Tibial artery (tissue), 4 donors: Measurements from ENCODE around the gene GBF1.

Source experiments
- DNase-seq, 2 donors: peaks; one replicate each; pipeline ENCODE4 v3.0.0-alpha.2; 2019
- H3K27ac ChIP-seq, 2 donors: fragments of 200-600 bp; sonication (generic) in 1 of 2; 1 replicate in 1 of 2; 2 replicates in 1 of 2; pipeline ENCODE4 v1.5.1; 2018 to 2019; ENCODE audit warnings: mild to moderate bottlenecking in 1 of 2
- H3K27me3 ChIP-seq, 2 donors: fragments of 200-600 bp; sonication (generic) in 1 of 2; one replicate each; pipeline versions ENCODE4 v1.5.1 to v1.6.0; 2016 to 2019
- H3K36me3 ChIP-seq, 3 donors: fragments of 200-600 bp; sonication (generic) in 2 of 3; one replicate each; pipeline ENCODE4 v1.5.1; 2016 to 2019; ENCODE audit warnings: mild to moderate bottlenecking in 2 of 3
- H3K4me1 ChIP-seq, 4 donors: fragments of 200-600 bp; sonication (generic) in 2 of 4; 1 replicate in 3 of 4; 2 replicates in 1 of 4; pipeline ENCODE4 v1.5.1; 2016 to 2019
- H3K4me3 ChIP-seq, 2 donors: fragments of 200-600 bp; sonication (generic) in 1 of 2; 1 replicate in 1 of 2; 2 replicates in 1 of 2; pipeline ENCODE4 v1.5.1; 2018 to 2019; ENCODE audit warnings: mild to moderate bottlenecking in 2 of 2
- H3K9me3 ChIP-seq, 3 donors: fragments of 200-600 bp; sonication (generic) in 1 of 3; one replicate each; pipeline ENCODE4 v1.5.1; 2016 to 2019
- intact Hi-C: fragments of 100-400 bp; cut with DNase I; formaldehyde crosslinking; loops from one replicate; pipeline ENCODE4 v1.15.0; 2023; ENCODE audit warnings: low total_unique reads
- TF ChIP-seq, protein P1 (sequence below), 2 experiments: fragments of 200-600 bp in 1 of 2; fragments of 450-650 bp in 1 of 2; IDR thresholded peaks; one replicate each; pipeline ENCODE4 v1.5.1; 2017 to 2019; ENCODE audit warnings: antibody characterized with exemption in 2 of 2, mild to moderate bottlenecking in 1 of 2, moderate library complexity in 1 of 2

GBF1 gene

DNA sequence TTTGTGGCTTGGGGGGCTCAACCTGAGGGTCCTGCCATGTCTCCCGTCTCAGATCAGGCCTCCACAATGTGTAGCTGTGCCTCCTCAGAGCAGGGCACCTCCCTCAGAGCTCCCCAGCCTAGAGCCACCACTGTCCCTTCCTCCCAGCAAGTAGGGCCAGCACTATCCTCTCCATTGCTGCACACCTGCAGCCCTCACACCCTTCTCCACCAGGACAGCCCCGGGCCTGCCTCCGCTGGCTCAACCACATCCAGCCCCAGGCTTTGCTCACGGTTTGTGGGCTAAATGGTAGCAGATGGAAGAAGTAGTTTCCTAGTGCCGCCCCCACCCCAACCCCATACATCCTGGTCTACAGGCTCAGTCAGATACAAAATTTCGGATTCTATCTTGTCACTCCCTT is 160.3 kb downstream of the GBF1 start:
- H3K4me3 ChIP-seq: no peak overlapping the region
- intact Hi-C loops: no loop called here
- H3K27me3 ChIP-seq: peaks cover 0 to 47% of the 10 kb centered on the region in 2 donors
- no peak for DNase-seq
- peaks cover 0 to 20% (median 13%) of the 10 kb centered on the region in 4 donors for H3K4me1 ChIP-seq
- peaks cover 12 to 27% (median 20%) of the 10 kb centered on the region in 3 donors for H3K36me3 ChIP-seq
- H3K9me3 ChIP-seq: no peaks in the 10 kb centered on the region
- H3K27ac ChIP-seq: no peak overlapping the region
- TF ChIP-seq, protein P1, sequence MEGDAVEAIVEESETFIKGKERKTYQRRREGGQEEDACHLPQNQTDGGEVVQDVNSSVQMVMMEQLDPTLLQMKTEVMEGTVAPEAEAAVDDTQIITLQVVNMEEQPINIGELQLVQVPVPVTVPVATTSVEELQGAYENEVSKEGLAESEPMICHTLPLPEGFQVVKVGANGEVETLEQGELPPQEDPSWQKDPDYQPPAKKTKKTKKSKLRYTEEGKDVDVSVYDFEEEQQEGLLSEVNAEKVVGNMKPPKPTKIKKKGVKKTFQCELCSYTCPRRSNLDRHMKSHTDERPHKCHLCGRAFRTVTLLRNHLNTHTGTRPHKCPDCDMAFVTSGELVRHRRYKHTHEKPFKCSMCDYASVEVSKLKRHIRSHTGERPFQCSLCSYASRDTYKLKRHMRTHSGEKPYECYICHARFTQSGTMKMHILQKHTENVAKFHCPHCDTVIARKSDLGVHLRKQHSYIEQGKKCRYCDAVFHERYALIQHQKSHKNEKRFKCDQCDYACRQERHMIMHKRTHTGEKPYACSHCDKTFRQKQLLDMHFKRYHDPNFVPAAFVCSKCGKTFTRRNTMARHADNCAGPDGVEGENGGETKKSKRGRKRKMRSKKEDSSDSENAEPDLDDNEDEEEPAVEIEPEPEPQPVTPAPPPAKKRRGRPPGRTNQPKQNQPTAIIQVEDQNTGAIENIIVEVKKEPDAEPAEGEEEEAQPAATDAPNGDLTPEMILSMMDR (IDR thresholded peaks at IDR 0.05): no peak

GRCh38 chr10:102406815-102407214 is 161.5 kb downstream of the GBF1 start:
- no peak for DNase-seq
- intact Hi-C loops: no loop called here

GRCh38 chr10:102407425-102408130 is 162.2 kb downstream of the GBF1 start:
- intact Hi-C loops: no loop called here
- Histone ChIP-seq H3K27me3 (peaks cover 0 to 66% of the 10 kb centered on the region in 2 donors), H3K27ac (no peak overlapping the region), H3K4me1 (peaks cover 0 to 26% (median 14%) of the 10 kb centered on the region in 4 donors), H3K36me3 (peaks cover 0 to 8% (median 6%) of the 10 kb centered on the region in 3 donors), H3K9me3 (no peaks in the 10 kb centered on the region), H3K4me3 (no peak overlapping the region)
- TF ChIP-seq, protein P1 (IDR thresholded peaks at IDR 0.05): no peak
- DNase-seq: no peak

More at GRCh38 chr10:102406815-102407214, 161.5 kb downstream of the GBF1 start:
- Histone ChIP-seq H3K4me3 (no peak overlapping the region), H3K27me3 (peaks cover 0 to 58% of the 10 kb centered on the region in 2 donors), H3K27ac (no peak overlapping the region), H3K9me3 (no peaks in the 10 kb centered on the region), H3K4me1 (peaks cover 0 to 26% (median 14%) of the 10 kb centered on the region in 4 donors), H3K36me3 (peaks cover 3 to 15% (median 12%) of the 10 kb centered on the region in 3 donors)
- TF ChIP-seq, protein P1 (IDR thresholded peaks at IDR 0.05): no peak

DNA sequence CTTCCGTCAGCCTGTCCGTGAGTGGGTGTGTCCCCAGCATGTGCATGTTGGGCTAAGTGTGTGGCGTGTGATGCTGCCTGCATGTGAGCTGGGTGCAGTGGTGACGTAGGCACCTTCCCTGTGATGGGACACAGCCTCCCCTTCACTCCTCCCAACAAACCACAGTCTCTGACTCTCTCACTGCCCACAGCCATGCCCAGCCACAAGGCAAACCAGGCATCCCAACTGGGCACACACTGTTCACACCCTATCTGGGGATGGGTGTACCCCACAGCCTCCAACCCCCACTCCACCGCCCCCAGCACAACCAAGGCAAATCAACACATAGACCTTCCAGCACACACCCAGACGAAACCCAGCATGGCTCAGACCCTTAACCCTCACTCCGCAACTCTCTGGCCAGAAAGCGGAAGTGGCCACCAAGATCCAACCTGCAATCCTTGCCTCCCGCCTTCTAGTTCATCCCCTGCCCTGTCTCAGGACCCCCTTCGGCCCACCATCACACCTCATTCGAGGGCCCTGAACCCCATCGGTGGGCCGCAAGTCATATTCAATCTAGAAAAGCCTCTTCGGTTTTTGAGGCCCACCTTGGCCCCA is 162.9 kb downstream of the GBF1 start:
- Histone ChIP-seq H3K27me3 (peaks cover 0 to 73% of the 10 kb centered on the region in 2 donors), H3K27ac (no peak overlapping the region), H3K4me1 (peaks cover 0 to 26% (median 14%) of the 10 kb centered on the region in 4 donors), H3K36me3 (peaks cover 0 to 1% (median 0%) of the 10 kb centered on the region in 3 donors), H3K4me3 (peak overlapping the region; percentile 10 to 43), H3K9me3 (no peaks in the 10 kb centered on the region)
- intact Hi-C loops: no loop called here
- TF ChIP-seq, protein P1 (IDR thresholded peaks at IDR 0.05): no peak
- no peak for DNase-seq

DNA sequence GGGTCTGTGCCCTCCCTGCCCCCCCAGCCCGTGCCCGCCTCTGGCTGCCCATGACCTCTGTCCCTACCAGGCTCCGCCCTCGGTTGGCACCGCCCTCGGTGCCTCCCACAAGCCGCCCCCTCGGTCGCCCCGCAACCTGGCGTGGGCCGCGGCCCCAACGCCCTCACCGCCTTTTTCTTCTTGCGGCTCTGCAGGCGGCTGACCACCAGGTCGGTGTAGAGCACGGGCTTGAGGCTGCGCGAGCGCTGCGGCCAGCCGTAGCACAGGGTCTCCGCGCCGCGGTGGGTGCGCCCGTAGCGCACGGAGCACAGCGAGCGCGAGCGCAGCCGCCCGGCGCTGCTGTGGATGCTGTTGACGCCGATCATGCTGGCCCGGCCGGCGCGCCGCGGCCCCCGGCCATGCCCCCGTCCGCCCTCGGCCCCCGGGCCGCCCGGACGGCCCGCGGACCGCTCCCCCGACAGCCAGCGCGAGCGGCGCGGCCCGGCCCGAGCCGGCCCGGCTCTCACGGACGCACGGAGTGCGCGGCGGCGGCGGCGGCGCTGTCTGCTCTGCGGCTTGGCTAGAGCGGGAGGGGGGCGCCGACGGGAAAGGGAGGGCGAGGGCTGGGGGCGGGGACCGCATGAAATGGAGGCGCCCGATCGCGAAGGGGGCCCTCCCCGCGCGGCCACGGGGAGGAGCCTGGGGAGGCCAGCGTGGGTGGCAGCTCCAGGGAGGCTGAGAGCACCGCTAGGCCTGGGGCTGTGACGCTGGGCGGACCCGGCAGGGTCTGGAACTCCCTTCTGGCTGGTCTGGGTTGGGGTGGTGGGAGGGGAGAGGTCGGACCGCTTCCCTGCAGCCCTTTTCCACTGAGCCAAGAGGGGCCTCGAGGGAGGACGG is 163.6 kb downstream of the GBF1 start:
- H3K4me1 ChIP-seq: peaks cover 0 to 26% (median 14%) of the 10 kb centered on the region in 4 donors
- H3K27me3 ChIP-seq: peaks cover 0 to 80% of the 10 kb centered on the region in 2 donors
- H3K36me3 ChIP-seq: no peaks in the 10 kb centered on the region
- H3K4me3 ChIP-seq: peak overlapping the region; percentile 10 to 43
- TF ChIP-seq, protein P1 (IDR thresholded peaks at IDR 0.05): no peak
- no peak for DNase-seq
- no peaks in the 10 kb centered on the region for H3K9me3 ChIP-seq
- intact Hi-C loops: no loop called here
- H3K27ac ChIP-seq: no peak overlapping the region
